ENCODE results near the gene SAYSD1. TPM values are rescaled to one million over a fixed set of nuclear protein-coding genes. Genes with fewer than 3 reads are reported as not detected.
"Not testable (repeated sequence)": the region's sequence is repeated elsewhere in the genome, so short reads cannot be mapped to it uniquely, and the experiment has no call there.

Gene SAYSD1
- 6.8 and 24.1 TPM in 2 replicates for total RNA-seq (2014; rRNA removed; shearing (Covaris generic))

- in situ Hi-C loops (cut with HindIII; ENCODE audit: low sequenced_read_pairs), result no loop called here
- DNase-seq (ENCODE audit: low spot score), result peak; percentile 84
These were observed at the start of gene SAYSD1 for GRCh38 chr6:39114704-39115599. Gene SAYSD1 (minus strand): TSS chr6:39115186. CDS start chr6:39115089, 97 bp downstream.

GRCh38 chr6:39157511-39157910 lies 42.5 kb upstream of the SAYSD1 start:
- DNase-seq (ENCODE audit: low spot score), result no peak

GRCh38 chr6:39156801-39157200 lies 41.8 kb upstream of the SAYSD1 start:
- in situ Hi-C loops (cut with HindIII; ENCODE audit: low sequenced_read_pairs), result no loop called here

More at GRCh38 chr6:39157511-39157910, 42.5 kb upstream of the SAYSD1 start:
- in situ Hi-C loops (cut with HindIII; ENCODE audit: low sequenced_read_pairs), result no loop called here

GRCh38 chr6:39154705-39155104 lies 39.7 kb upstream of the SAYSD1 start:
- in situ Hi-C loops (cut with HindIII; ENCODE audit: low sequenced_read_pairs), result no loop called here
- DNase-seq (ENCODE audit: low spot score), result no peak

More at GRCh38 chr6:39156801-39157200, 41.8 kb upstream of the SAYSD1 start:
- DNase-seq (ENCODE audit: low spot score), result no peak

GRCh38 chr6:39153766-39154397 lies 38.9 kb upstream of the SAYSD1 start:
- in situ Hi-C loops (cut with HindIII; ENCODE audit: low sequenced_read_pairs), result no loop called here
- no peak for DNase-seq (ENCODE audit: low spot score)

- DNase-seq (ENCODE audit: low spot score), result no peak
- in situ Hi-C loops (cut with HindIII; ENCODE audit: low sequenced_read_pairs), result no loop called here
These were observed 37.3 kb upstream of the SAYSD1 start for GRCh38 chr6:39152262-39152661.

- no peak for DNase-seq (ENCODE audit: low spot score)
- in situ Hi-C loops (cut with HindIII; ENCODE audit: low sequenced_read_pairs), result no loop called here
These were observed 36.2 kb upstream of the SAYSD1 start for GRCh38 chr6:39151211-39151610.

- in situ Hi-C loops (cut with HindIII; ENCODE audit: low sequenced_read_pairs), result no loop called here
- DNase-seq (ENCODE audit: low spot score), result no peak
These were observed 29.6 kb upstream of the SAYSD1 start for GRCh38 chr6:39144481-39145173.

GRCh38 chr6:39143238-39143930 lies 28.4 kb upstream of the SAYSD1 start:
- in situ Hi-C loops (cut with HindIII; ENCODE audit: low sequenced_read_pairs), result no loop called here
- DNase-seq (ENCODE audit: low spot score), result no peak

GRCh38 chr6:39140556-39141167 lies 25.7 kb upstream of the SAYSD1 start:
- DNase-seq (ENCODE audit: low spot score), result no peak
- in situ Hi-C loops (cut with HindIII; ENCODE audit: low sequenced_read_pairs), result no loop called here

GRCh38 chr6:39137245-39137644 lies 22.3 kb upstream of the SAYSD1 start:
- no peak for DNase-seq (ENCODE audit: low spot score)
- in situ Hi-C loops (cut with HindIII; ENCODE audit: low sequenced_read_pairs), result no loop called here

- in situ Hi-C loops (cut with HindIII; ENCODE audit: low sequenced_read_pairs); DNase-seq (ENCODE audit: low spot score): not testable (repeated sequence)
These were observed 21.2 kb upstream of the SAYSD1 start for GRCh38 chr6:39136207-39136606.

- DNase-seq (ENCODE audit: low spot score); in situ Hi-C loops (cut with HindIII; ENCODE audit: low sequenced_read_pairs): not testable (repeated sequence)
These were observed 19.8 kb upstream of the SAYSD1 start for GRCh38 chr6:39134761-39135160.

- in situ Hi-C loops (cut with HindIII; ENCODE audit: low sequenced_read_pairs), result no loop called here
These were observed 15.7 kb upstream of the SAYSD1 start for GRCh38 chr6:39130691-39131090.

GRCh38 chr6:39128832-39129231 lies 13.8 kb upstream of the SAYSD1 start:
- no peak for DNase-seq (ENCODE audit: low spot score)
- in situ Hi-C loops (cut with HindIII; ENCODE audit: low sequenced_read_pairs), result no loop called here

More at GRCh38 chr6:39130691-39131090, 15.7 kb upstream of the SAYSD1 start:
- no peak for DNase-seq (ENCODE audit: low spot score)

- in situ Hi-C loops (cut with HindIII; ENCODE audit: low sequenced_read_pairs), result no loop called here
- DNase-seq (ENCODE audit: low spot score), result no peak
These were observed 13.1 kb upstream of the SAYSD1 start for GRCh38 chr6:39128106-39128505.

GRCh38 chr6:39124114-39124513 lies 9.1 kb upstream of the SAYSD1 start:
- no peak for DNase-seq (ENCODE audit: low spot score)
- in situ Hi-C loops (cut with HindIII; ENCODE audit: low sequenced_read_pairs), result no loop called here

GRCh38 chr6:39118921-39119320 lies 3.9 kb upstream of the SAYSD1 start:
- DNase-seq (ENCODE audit: low spot score), result no peak
- in situ Hi-C loops (cut with HindIII; ENCODE audit: low sequenced_read_pairs), result no loop called here

GRCh38 chr6:39114388-39114703 lies 640 bp downstream of the SAYSD1 start:
- in situ Hi-C loops (cut with HindIII; ENCODE audit: low sequenced_read_pairs), result no loop called here
- DNase-seq (ENCODE audit: low spot score), result no peak

Data from G401 (cell line).